Fibroblast of lung (primary cell): ENCODE data around the gene NAPG.

Source experiments
- CTCF ChIP-seq, 2 donors: IDR thresholded peaks in 1 of 2; conservative IDR thresholded peaks in 1 of 2; 1 replicate in 1 of 2; 2 replicates in 1 of 2; pipeline ENCODE4 v1.5.1; 2011 to 2012; ENCODE audit warnings: low read length in 2 of 2, control low read depth in 1 of 2, inconsistent platforms in 1 of 2, low read depth in 1 of 2, mild to moderate bottlenecking in 1 of 2
- EZH2 ChIP-seq: IDR thresholded peaks from 2 replicates; pipeline ENCODE4 v1.5.1; 2012; ENCODE audit warnings: low read length, control low read depth, mild to moderate bottlenecking; ENCODE audit errors: missing control alignments

GRCh38 chr18:10504723-10505122, 21.1 kb upstream of the NAPG start:
- TF ChIP-seq EZH2 (no peak), CTCF (conservative IDR thresholded peaks at IDR 0.05 in 1 of 2, IDR thresholded peaks at IDR 0.05 in 1 of 2; ENCODE audit: low read depth in 1 of 2, low read length in 2 of 2) (no peak)
